Karpas-422 (cell line): ENCODE measurements around the gene BATF2. TPM values are rescaled to one million over a fixed set of nuclear protein-coding genes. Genes with fewer than 3 reads are reported as not detected.
A peak's percentile ranks its signal among the peaks of the same experiment; 100 is the strongest.
"Not testable (repeated sequence)": the region's sequence is repeated elsewhere in the genome, so short reads cannot be mapped to it uniquely, and the experiment has no call there.

ENCODE experiments used
- DNase-seq: peaks from one replicate; pipeline ENCODE4 v3.0.0-alpha.2; 2015
- H2AFZ ChIP-seq: fragments of 200-600 bp; sonication (generic); 2 replicates; pipeline ENCODE4 v1.6.1; 2014; ENCODE audit warnings: antibody characterized with exemption, low read length, mixed read lengths
- H3K27ac ChIP-seq: fragments of 200-600 bp; sonication (generic); 2 replicates; pipeline ENCODE4 v1.5.1; 2014; ENCODE audit warnings: mild to moderate bottlenecking, low read length, moderate library complexity
- H3K27me3 ChIP-seq: fragments of 200-600 bp; sonication (generic); 2 replicates; pipeline ENCODE4 v1.6.1; 2014; ENCODE audit warnings: low read length, mixed read lengths
- H3K36me3 ChIP-seq: fragments of 200-600 bp; sonication (generic); 2 replicates; pipeline ENCODE4 v1.6.1; 2014; ENCODE audit warnings: low read length, mixed read lengths; ENCODE audit not compliant: insufficient read depth
- H3K4me1 ChIP-seq: fragments of 200-600 bp; sonication (generic); 2 replicates; pipeline ENCODE4 v1.6.1; 2014; ENCODE audit warnings: mild to moderate bottlenecking, low read length, mixed read lengths
- H3K4me2 ChIP-seq: fragments of 200-600 bp; sonication (generic); 2 replicates; pipeline ENCODE4 v1.6.1; 2014; ENCODE audit warnings: low read length, low read depth, mild to moderate bottlenecking; ENCODE audit not compliant: poor library complexity, severe bottlenecking
- H3K4me3 ChIP-seq: fragments of 200-600 bp; sonication (generic); 2 replicates; pipeline ENCODE4 v1.5.1; 2014; ENCODE audit warnings: mild to moderate bottlenecking, antibody characterized with exemption, low read length, mixed read lengths
- H3K79me2 ChIP-seq: fragments of 200-600 bp; sonication (generic); 2 replicates; pipeline ENCODE4 v1.6.1; 2014; ENCODE audit warnings: mild to moderate bottlenecking, low read length, mixed read lengths
- H3K9ac ChIP-seq: fragments of 200-600 bp; sonication (generic); 2 replicates; pipeline ENCODE4 v1.6.0; 2014; ENCODE audit warnings: low read length
- H3K9me2 ChIP-seq: fragments of 200-600 bp; sonication (generic), shearing (Covaris generic); replicated peaks from 2 replicates; pipeline ENCODE4 v1.6.0; 2014; ENCODE audit warnings: mild to moderate bottlenecking, low read length, moderate library complexity; ENCODE audit not compliant: insufficient read depth
- H3K9me3 ChIP-seq: fragments of 300-700, 200-600 bp; sonication (generic); 2 replicates; pipeline ENCODE4 v1.6.1; 2014; ENCODE audit warnings: low read length, mixed read lengths
- H4K20me1 ChIP-seq: fragments of 200-600 bp; sonication (generic); 2 replicates; pipeline ENCODE4 v1.6.1; 2014; ENCODE audit warnings: mild to moderate bottlenecking, antibody characterized with exemption, low read length, low read depth; ENCODE audit not compliant: insufficient read depth
- total RNA-seq: library from RNA; depleted of rRNA; stranded (reverse); fragments of >200 nt; shearing (Covaris generic); gene quantifications from 2 replicates; pipeline ENCODE4 v1.2.3, GENCODE V29; 2014; ENCODE audit warnings: low replicate concordance

The BATF2 gene
- total RNA-seq, 1 experiment from 2014 or later = 1.1 TPM

DNA sequence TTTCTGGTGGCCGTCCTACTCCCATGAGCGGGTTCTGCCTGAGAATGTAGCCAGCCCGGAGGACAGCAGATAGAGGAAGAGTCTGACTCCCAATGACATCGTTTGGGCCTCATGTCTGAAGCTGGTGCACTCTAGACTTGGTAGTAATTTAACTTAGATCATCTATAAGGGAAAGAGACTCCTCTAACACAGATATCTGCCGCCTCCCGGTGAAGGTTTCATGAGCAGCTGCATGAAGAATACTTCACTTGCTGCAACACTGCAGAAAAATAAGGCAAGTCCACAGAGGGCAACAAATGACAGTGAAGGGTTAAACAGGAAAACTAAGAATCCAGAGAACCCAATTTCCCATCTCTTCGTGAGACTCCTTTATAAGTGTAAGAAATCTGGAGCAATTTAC lies 11.2 kb upstream of the BATF2 start:
- no peak overlapping the region for H3K27ac ChIP-seq
- no peak overlapping the region for H3K9ac ChIP-seq
- H2AFZ ChIP-seq = no peak overlapping the region
- H3K9me3 ChIP-seq = no peaks in the 10 kb centered on the region
- no peak overlapping the region for H3K4me3 ChIP-seq
- DNase-seq = no peak
- no peaks in the 10 kb centered on the region for H4K20me1 ChIP-seq
- no peaks in the 10 kb centered on the region for H3K27me3 ChIP-seq
- no peaks in the 10 kb centered on the region for H3K79me2 ChIP-seq
- no peaks in the 10 kb centered on the region for H3K9me2 ChIP-seq
- peaks cover under 1% of the 10 kb centered on the region for H3K4me1 ChIP-seq
- no peaks in the 10 kb centered on the region for H3K36me3 ChIP-seq
- H3K4me2 ChIP-seq = no peak overlapping the region

DNA sequence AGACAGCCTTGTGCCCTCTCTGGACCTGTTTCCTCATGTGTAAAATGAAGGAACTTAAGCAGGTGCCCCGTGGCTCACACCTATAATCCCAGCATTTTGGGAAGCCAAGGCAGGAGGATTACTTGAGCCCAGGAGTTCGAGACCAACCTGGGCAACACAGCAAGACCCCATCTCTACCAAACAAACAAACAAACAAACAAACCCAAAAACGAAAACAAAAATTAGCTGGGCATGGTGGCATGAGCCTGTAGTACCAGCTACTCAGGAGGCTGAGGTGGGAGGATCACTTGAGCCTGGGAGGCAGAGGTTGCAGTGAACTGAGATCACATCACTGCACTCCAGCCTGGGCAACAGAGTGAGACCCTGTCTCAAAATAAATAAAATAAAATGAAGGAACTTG lies 7.2 kb upstream of the BATF2 start:
- H3K9me2 ChIP-seq, H3K27ac ChIP-seq, H3K9ac ChIP-seq, H3K9me3 ChIP-seq, H3K4me1 ChIP-seq, H3K4me3 ChIP-seq, DNase-seq, H2AFZ ChIP-seq, H4K20me1 ChIP-seq, H3K36me3 ChIP-seq, H3K4me2 ChIP-seq, H3K27me3 ChIP-seq, H3K79me2 ChIP-seq: not testable (repeated sequence)

DNA sequence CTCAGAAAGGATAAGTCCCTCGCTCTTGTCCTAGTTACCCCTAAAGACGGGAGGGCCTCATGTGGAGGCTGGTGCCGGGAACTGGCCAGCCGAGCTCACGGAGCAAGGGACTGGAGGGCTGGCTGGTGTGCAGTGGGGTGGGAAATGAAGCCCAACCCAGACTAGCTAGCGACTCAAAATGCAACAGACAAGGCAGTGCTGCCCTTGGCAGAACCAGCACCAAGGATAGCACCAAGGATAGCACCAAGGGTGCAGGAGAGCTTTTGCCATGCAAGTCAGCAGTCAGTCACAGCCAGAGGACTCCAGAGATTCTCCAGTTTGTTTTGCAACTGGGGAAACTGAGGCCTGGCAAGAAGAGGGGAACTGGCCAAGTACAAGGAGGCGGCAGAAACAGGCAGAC lies 6.5 kb upstream of the BATF2 start:
- Histone ChIP-seq H3K9me2 (no peaks in the 10 kb centered on the region), H3K27me3 (no peaks in the 10 kb centered on the region), H3K4me2 (no peak overlapping the region), H3K9ac (no peak overlapping the region), H3K9me3 (no peaks in the 10 kb centered on the region), H3K27ac (no peak overlapping the region), H3K4me1 (peaks cover 8% of the 10 kb centered on the region), H2AFZ (no peak overlapping the region), H3K36me3 (no peaks in the 10 kb centered on the region), H3K4me3 (no peak overlapping the region), H3K79me2 (no peaks in the 10 kb centered on the region), H4K20me1 (no peaks in the 10 kb centered on the region)
- no peak for DNase-seq

- Histone ChIP-seq H4K20me1 (no peaks in the 10 kb centered on the region), H3K4me3 (no peak overlapping the region), H3K9me2 (no peaks in the 10 kb centered on the region), H3K27me3 (no peaks in the 10 kb centered on the region), H3K4me1 (peaks cover 9% of the 10 kb centered on the region), H3K27ac (no peak overlapping the region), H3K79me2 (no peaks in the 10 kb centered on the region), H3K36me3 (no peaks in the 10 kb centered on the region), H3K4me2 (no peak overlapping the region), H2AFZ (no peak overlapping the region), H3K9ac (no peak overlapping the region), H3K9me3 (no peaks in the 10 kb centered on the region)
- DNase-seq = no peak
Measured at GRCh38 chr11:65002706-65003105, 5.9 kb upstream of the BATF2 start.

- H3K9me2 ChIP-seq = no peaks in the 10 kb centered on the region
- H3K27me3 ChIP-seq = no peaks in the 10 kb centered on the region
- DNase-seq = no peak
- H3K9me3 ChIP-seq = no peaks in the 10 kb centered on the region
- H3K79me2 ChIP-seq = no peaks in the 10 kb centered on the region
- H3K4me2 ChIP-seq = no peak overlapping the region
- no peak overlapping the region for H3K4me3 ChIP-seq
- H3K36me3 ChIP-seq = no peaks in the 10 kb centered on the region
- no peak overlapping the region for H3K9ac ChIP-seq
- H3K4me1 ChIP-seq = peaks cover 20% of the 10 kb centered on the region
- no peak overlapping the region for H3K27ac ChIP-seq
- no peaks in the 10 kb centered on the region for H4K20me1 ChIP-seq
- no peak overlapping the region for H2AFZ ChIP-seq
Measured at GRCh38 chr11:64999478-64999877, 2.7 kb upstream of the BATF2 start.

DNA sequence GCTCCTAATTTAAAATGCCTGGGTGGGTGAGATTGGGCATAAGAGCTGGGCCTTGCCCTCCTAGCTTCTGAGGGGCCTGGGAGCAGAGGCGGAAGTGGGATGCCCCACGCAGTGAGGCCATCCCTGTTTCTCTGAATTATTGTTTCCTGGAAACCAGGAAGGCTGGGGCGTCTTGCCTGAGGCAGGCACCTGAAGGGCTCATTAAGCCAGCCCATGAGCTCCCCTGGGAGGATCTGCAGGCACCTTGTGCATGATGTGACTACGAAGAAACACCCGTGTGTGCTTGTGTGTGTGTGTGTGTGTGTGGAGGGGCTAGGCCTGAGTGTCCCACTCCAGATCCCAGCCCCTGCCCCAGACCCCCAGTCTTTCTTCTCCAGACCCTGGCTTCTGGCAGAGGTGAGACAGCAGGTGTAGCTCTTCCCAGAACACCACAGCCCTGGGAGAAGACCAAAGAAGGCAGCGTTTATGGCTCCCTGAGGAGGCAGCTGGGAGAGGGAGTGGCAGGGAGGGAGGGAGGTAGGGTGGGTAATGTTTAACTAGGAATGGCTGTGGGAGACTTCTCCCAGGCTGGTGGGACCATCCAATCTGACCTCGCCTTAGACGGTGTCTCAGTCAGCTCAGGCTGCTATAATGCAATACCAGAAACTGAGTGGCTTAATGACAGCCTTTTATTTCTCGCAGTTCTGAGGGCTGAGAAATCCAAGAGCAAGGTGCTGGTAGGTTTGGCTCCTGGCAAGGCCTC lies 2.1 kb upstream of the BATF2 start:
- Histone ChIP-seq H3K4me3 (no peak overlapping the region), H3K79me2 (no peaks in the 10 kb centered on the region), H3K36me3 (no peaks in the 10 kb centered on the region), H4K20me1 (no peaks in the 10 kb centered on the region), H3K4me2 (no peak overlapping the region), H3K9me3 (no peaks in the 10 kb centered on the region), H3K9ac (no peak overlapping the region), H3K27me3 (no peaks in the 10 kb centered on the region), H3K4me1 (peaks cover 20% of the 10 kb centered on the region), H2AFZ (0 out of 2 replicates have a peak overlapping the region, but pooled peaks have one; percentile 5), H3K9me2 (no peaks in the 10 kb centered on the region), H3K27ac (no peak overlapping the region)
- DNase-seq = no peak

GRCh38 chr11:64998141-64998540 lies 1.4 kb upstream of the BATF2 start:
- Histone ChIP-seq H3K27ac (no peak overlapping the region), H3K4me1 (peaks cover 20% of the 10 kb centered on the region), H3K9me2 (no peaks in the 10 kb centered on the region), H3K36me3 (no peaks in the 10 kb centered on the region), H3K27me3 (no peaks in the 10 kb centered on the region), H3K4me3 (no peak overlapping the region), H2AFZ (0 out of 2 replicates have a peak overlapping the region, but pooled peaks have one; percentile 7), H3K79me2 (no peaks in the 10 kb centered on the region), H3K9ac (no peak overlapping the region), H4K20me1 (no peaks in the 10 kb centered on the region), H3K4me2 (no peak overlapping the region), H3K9me3 (no peaks in the 10 kb centered on the region)
- peak; percentile 70 for DNase-seq

DNA sequence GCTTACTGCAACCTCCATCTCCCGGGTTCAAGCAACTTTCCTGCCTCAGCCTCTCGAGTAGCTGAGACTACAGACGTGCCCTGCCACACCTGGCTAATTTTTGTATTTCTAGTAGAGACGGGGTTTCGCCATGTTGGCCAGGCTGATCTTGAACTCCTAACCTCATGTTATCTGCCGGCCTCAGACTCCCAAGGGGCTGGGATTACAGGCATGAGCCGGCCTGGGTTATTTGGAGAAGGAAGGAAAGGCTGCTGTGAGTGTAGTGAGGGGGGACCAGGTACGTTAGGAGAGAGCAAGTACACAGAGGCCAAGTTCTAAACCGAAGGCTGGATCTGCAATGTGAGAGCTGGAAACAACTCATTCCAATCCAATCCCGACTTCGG lies 453 bp downstream of the BATF2 start:
- peaks cover 20% of the 10 kb centered on the region for H3K4me1 ChIP-seq
- H3K4me2 ChIP-seq = peak overlapping the region; percentile 30
- no peaks in the 10 kb centered on the region for H3K9me3 ChIP-seq
- H3K9me2 ChIP-seq = no peaks in the 10 kb centered on the region
- H4K20me1 ChIP-seq = no peaks in the 10 kb centered on the region
- H2AFZ ChIP-seq = no peak overlapping the region
- peak overlapping the region; percentile 22 for H3K9ac ChIP-seq
- H3K36me3 ChIP-seq = no peaks in the 10 kb centered on the region
- H3K27me3 ChIP-seq = no peaks in the 10 kb centered on the region
- no peak for DNase-seq
- H3K79me2 ChIP-seq = no peaks in the 10 kb centered on the region
- peak overlapping the region; percentile 25; the same call in 1 of the 2 replicates for H3K4me3 ChIP-seq
- H3K27ac ChIP-seq = no peak overlapping the region
